ENCODE measurements around the gene TIGD3.
A peak's percentile ranks its signal among the peaks of the same experiment; 100 is the strongest.

TIGD3 gene

GRCh38 chr11:65390996-65391395 is 36.4 kb downstream of the TIGD3 start:
- no peaks in the 10 kb centered on the region for H3K9me2 ChIP-seq (replicated peaks; ENCODE audit: insufficient read depth, low read length)
- H3F3A ChIP-seq (ENCODE audit: insufficient read depth), result no peaks in the 10 kb centered on the region
- H4K20me1 ChIP-seq (ENCODE audit: low read depth, low read length), result no peaks in the 10 kb centered on the region
- H3K4me3 ChIP-seq (ENCODE audit: insufficient read depth, low read length, poor library complexity, severe bottlenecking), result no peak overlapping the region
- no peaks in the 10 kb centered on the region for H3K27me3 ChIP-seq (ENCODE audit: low read length)
- H3K9ac ChIP-seq (ENCODE audit: low read length), result no peak overlapping the region
- H2AFZ ChIP-seq (ENCODE audit: low read depth, low read length, severe bottlenecking), result no peak overlapping the region
- H3K79me2 ChIP-seq (ENCODE audit: insufficient read depth, low read length), result peaks cover 44% of the 10 kb centered on the region
- H3K4me2 ChIP-seq (ENCODE audit: low read depth, low read length, poor library complexity, severe bottlenecking), result peak overlapping the region; percentile 3
- no peaks in the 10 kb centered on the region for H3K9me3 ChIP-seq (ENCODE audit: insufficient read depth, low read length)
- TF ChIP-seq, protein P1, sequence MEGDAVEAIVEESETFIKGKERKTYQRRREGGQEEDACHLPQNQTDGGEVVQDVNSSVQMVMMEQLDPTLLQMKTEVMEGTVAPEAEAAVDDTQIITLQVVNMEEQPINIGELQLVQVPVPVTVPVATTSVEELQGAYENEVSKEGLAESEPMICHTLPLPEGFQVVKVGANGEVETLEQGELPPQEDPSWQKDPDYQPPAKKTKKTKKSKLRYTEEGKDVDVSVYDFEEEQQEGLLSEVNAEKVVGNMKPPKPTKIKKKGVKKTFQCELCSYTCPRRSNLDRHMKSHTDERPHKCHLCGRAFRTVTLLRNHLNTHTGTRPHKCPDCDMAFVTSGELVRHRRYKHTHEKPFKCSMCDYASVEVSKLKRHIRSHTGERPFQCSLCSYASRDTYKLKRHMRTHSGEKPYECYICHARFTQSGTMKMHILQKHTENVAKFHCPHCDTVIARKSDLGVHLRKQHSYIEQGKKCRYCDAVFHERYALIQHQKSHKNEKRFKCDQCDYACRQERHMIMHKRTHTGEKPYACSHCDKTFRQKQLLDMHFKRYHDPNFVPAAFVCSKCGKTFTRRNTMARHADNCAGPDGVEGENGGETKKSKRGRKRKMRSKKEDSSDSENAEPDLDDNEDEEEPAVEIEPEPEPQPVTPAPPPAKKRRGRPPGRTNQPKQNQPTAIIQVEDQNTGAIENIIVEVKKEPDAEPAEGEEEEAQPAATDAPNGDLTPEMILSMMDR (IDR thresholded peaks at IDR 0.05; ENCODE audit: insufficient read depth, low read length, poor library complexity, severe bottlenecking), result no peak
- no peak for TF ChIP-seq EZH2phosphoT487 (conservative IDR thresholded peaks at IDR 0.05; ENCODE audit: low read length)
- H3K36me3 ChIP-seq (ENCODE audit: low read length), result no peaks in the 10 kb centered on the region
- no peak overlapping the region for H3K27ac ChIP-seq (ENCODE audit: low read depth, low read length)

DNA sequence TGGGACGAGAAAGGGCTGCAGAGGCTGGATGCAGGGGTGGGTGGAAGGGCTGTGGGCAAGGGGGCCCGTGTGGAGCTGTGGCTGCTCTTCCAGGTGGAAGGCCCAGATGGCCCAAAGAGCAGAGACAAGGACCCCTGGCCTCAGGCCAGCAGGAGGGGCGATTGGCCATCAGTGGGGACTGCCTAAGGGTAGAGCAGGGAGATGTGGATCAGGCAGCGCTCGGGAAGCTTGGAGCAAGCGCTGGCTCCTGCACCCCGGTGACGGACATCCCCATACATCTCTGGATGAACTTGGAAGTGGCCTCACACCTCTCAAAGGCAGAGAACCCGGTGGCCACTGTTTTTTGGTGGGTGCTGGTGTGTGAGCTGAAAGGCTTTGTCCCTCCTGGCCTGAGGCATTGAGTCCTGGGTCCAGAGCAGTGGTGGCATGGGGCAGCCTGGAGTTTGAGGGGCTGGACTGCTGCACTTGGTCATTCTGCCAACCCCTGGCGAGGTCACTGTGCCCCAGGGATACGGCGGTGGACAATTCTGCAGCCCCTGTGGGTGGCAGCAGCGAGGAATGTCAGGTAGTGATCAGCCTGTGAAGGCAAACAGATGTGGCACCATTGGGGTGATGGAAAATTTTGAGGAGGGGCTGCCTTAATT is 37.8 kb downstream of the TIGD3 start:
- Histone ChIP-seq H3K27ac (ENCODE audit: low read depth, low read length) (no peak overlapping the region), H4K20me1 (ENCODE audit: low read depth, low read length) (no peaks in the 10 kb centered on the region), H3K9me2 (replicated peaks; ENCODE audit: insufficient read depth, low read length) (no peaks in the 10 kb centered on the region), H3K27me3 (ENCODE audit: low read length) (no peaks in the 10 kb centered on the region), H3K9ac (ENCODE audit: low read length) (no peak overlapping the region), H3K4me2 (ENCODE audit: low read depth, low read length, poor library complexity, severe bottlenecking) (no peak overlapping the region), H3K36me3 (ENCODE audit: low read length) (no peaks in the 10 kb centered on the region), H2AFZ (ENCODE audit: low read depth, low read length, severe bottlenecking) (no peak overlapping the region), H3F3A (ENCODE audit: insufficient read depth) (no peaks in the 10 kb centered on the region), H3K79me2 (ENCODE audit: insufficient read depth, low read length) (peaks cover 37% of the 10 kb centered on the region), H3K4me3 (ENCODE audit: insufficient read depth, low read length, poor library complexity, severe bottlenecking) (no peak overlapping the region), H3K9me3 (ENCODE audit: insufficient read depth, low read length) (no peaks in the 10 kb centered on the region)
- no peak for TF ChIP-seq EZH2phosphoT487 (conservative IDR thresholded peaks at IDR 0.05; ENCODE audit: low read length)
- TF ChIP-seq, protein P1 (IDR thresholded peaks at IDR 0.05; ENCODE audit: insufficient read depth, low read length, poor library complexity, severe bottlenecking), result no peak

- Histone ChIP-seq H3K9me2 (replicated peaks; ENCODE audit: insufficient read depth, low read length) (no peaks in the 10 kb centered on the region), H3K27ac (ENCODE audit: low read depth, low read length) (no peak overlapping the region), H2AFZ (ENCODE audit: low read depth, low read length, severe bottlenecking) (no peak overlapping the region), H3K4me2 (ENCODE audit: low read depth, low read length, poor library complexity, severe bottlenecking) (no peak overlapping the region), H3K4me3 (ENCODE audit: insufficient read depth, low read length, poor library complexity, severe bottlenecking) (no peak overlapping the region), H3K9ac (ENCODE audit: low read length) (no peak overlapping the region), H4K20me1 (ENCODE audit: low read depth, low read length) (no peaks in the 10 kb centered on the region), H3K79me2 (ENCODE audit: insufficient read depth, low read length) (peaks cover 35% of the 10 kb centered on the region), H3K9me3 (ENCODE audit: insufficient read depth, low read length) (no peaks in the 10 kb centered on the region), H3K36me3 (ENCODE audit: low read length) (no peaks in the 10 kb centered on the region), H3F3A (ENCODE audit: insufficient read depth) (no peaks in the 10 kb centered on the region), H3K27me3 (ENCODE audit: low read length) (no peaks in the 10 kb centered on the region)
- no peak for TF ChIP-seq EZH2phosphoT487 (conservative IDR thresholded peaks at IDR 0.05; ENCODE audit: low read length)
- TF ChIP-seq, protein P1 (IDR thresholded peaks at IDR 0.05; ENCODE audit: insufficient read depth, low read length, poor library complexity, severe bottlenecking), result no peak
Observed at GRCh38 chr11:65392899-65393298, 38.3 kb downstream of the TIGD3 start.

All from SU-DHL-6 (cell line).